Progenitor cell of endocrine pancreas (in vitro differentiated cells): ENCODE measurements around the gene GZMH. TPM values are rescaled to one million over a fixed set of nuclear protein-coding genes. Genes with fewer than 3 reads are reported as not detected.

ENCODE experiments used
- DNase-seq: peaks from one replicate; pipeline ENCODE4 v3.0.0; 2021; ENCODE audit warnings: low spot score; ENCODE audit not compliant: unreplicated experiment
- H3K27ac Mint-ChIP-seq: 2 replicates; pipeline ENCODE4 v1.8.0; 2021; ENCODE audit warnings: mild to moderate bottlenecking, moderate library complexity, mixed read lengths
- H3K27me3 Mint-ChIP-seq: 2 replicates; pipeline ENCODE4 v1.8.0; 2021; ENCODE audit warnings: mixed read lengths
- H3K36me3 Mint-ChIP-seq: 2 replicates; pipeline ENCODE4 v1.8.0; 2022; ENCODE audit warnings: mixed read lengths; ENCODE audit not compliant: insufficient read depth
- H3K4me1 Mint-ChIP-seq: 2 replicates; pipeline ENCODE4 v1.8.0; 2021; ENCODE audit warnings: low read depth, mixed read lengths
- H3K4me3 Mint-ChIP-seq: 2 replicates; pipeline ENCODE4 v1.8.0; 2021; ENCODE audit warnings: low read depth, mild to moderate bottlenecking, moderate library complexity, mixed read lengths
- H3K9me3 Mint-ChIP-seq: 2 replicates; pipeline ENCODE4 v1.8.0; 2021; ENCODE audit warnings: low read depth, mixed read lengths
- CTCF ChIP-seq: fragments of 200-600 bp; sonication (generic); IDR thresholded peaks from one replicate; pipeline ENCODE4 v1.5.0; 2021; ENCODE audit warnings: antibody characterized with exemption, mild to moderate bottlenecking; ENCODE audit not compliant: unreplicated experiment
- total RNA-seq: library from RNA; stranded (reverse); gene quantifications from 2 replicates; pipeline ENCODE4 v1.2.1, GENCODE V29; 2021

Gene GZMH
- total RNA-seq, 1 donor from 2014 or later: not detected

GRCh38 chr14:24578558-24578957 lies 30.9 kb downstream of the GZMH start:
- Mint-ChIP-seq H3K4me3 (no peak overlapping the region), H3K27me3 (no peaks in the 10 kb centered on the region), H3K4me1 (peaks cover 4% of the 10 kb centered on the region), H3K27ac (no peak overlapping the region), H3K36me3 (no peaks in the 10 kb centered on the region), H3K9me3 (peaks cover 15% of the 10 kb centered on the region)
- no peak for DNase-seq
- no peak for TF ChIP-seq CTCF

- Mint-ChIP-seq H3K4me3 (no peak overlapping the region), H3K9me3 (peaks cover 3% of the 10 kb centered on the region), H3K27ac (no peak overlapping the region), H3K36me3 (no peaks in the 10 kb centered on the region), H3K27me3 (no peaks in the 10 kb centered on the region), H3K4me1 (peaks cover 4% of the 10 kb centered on the region)
- no peak for DNase-seq
- no peak for TF ChIP-seq CTCF
These were observed 32.7 kb downstream of the GZMH start for GRCh38 chr14:24576771-24577170.

- DNase-seq: no peak
- H3K27me3 Mint-ChIP-seq: no peaks in the 10 kb centered on the region
- H3K9me3 Mint-ChIP-seq: peaks cover 3% of the 10 kb centered on the region
- H3K36me3 Mint-ChIP-seq: no peaks in the 10 kb centered on the region
- peaks cover 5% of the 10 kb centered on the region for H3K4me1 Mint-ChIP-seq
- no peak within 1 kb of the TSS for H3K4me3 Mint-ChIP-seq
- H3K27ac Mint-ChIP-seq: no peak within 1 kb of the TSS
- no peak for TF ChIP-seq CTCF
These were observed 33.3 kb downstream of the GZMH start, which contains the start of gene CTSG for GRCh38 chr14:24576182-24576581. CTSG (minus strand) TSS chr14:24576250; CDS start chr14:24576223, 27 bp downstream.

- Mint-ChIP-seq H3K27ac (no peak overlapping the region), H3K9me3 (peaks cover 3% of the 10 kb centered on the region), H3K36me3 (no peaks in the 10 kb centered on the region), H3K4me1 (peaks cover 6% of the 10 kb centered on the region), H3K4me3 (no peak overlapping the region), H3K27me3 (no peaks in the 10 kb centered on the region)
- TF ChIP-seq CTCF: no peak
- no peak for DNase-seq
These were observed 35.2 kb downstream of the GZMH start for GRCh38 chr14:24574206-24574774.

- TF ChIP-seq CTCF: no peak
- Mint-ChIP-seq H3K4me3 (no peak overlapping the region), H3K27ac (no peak overlapping the region), H3K9me3 (peaks cover 36% of the 10 kb centered on the region), H3K36me3 (no peaks in the 10 kb centered on the region), H3K27me3 (no peaks in the 10 kb centered on the region), H3K4me1 (peaks cover 2% of the 10 kb centered on the region)
- no peak for DNase-seq
These were observed 43.2 kb downstream of the GZMH start for GRCh38 chr14:24566318-24566717.
